ENCODE measurements around the gene PDXK. TPM values are rescaled to one million over a fixed set of nuclear protein-coding genes. Genes with fewer than 3 reads are reported as not detected.

PDXK gene
- total and polyA plus RNA-seq, 2 of the 13 experiments (the other 11 are each of a cell fraction or from before 2014, with no cell fraction given) = 114 to 184 TPM

GRCh38 chr21:43810505-43811261 lies 91.8 kb downstream of the PDXK start (continued):
- TF ChIP-seq PRDM15 (CRISPR knock-in tag; IDR thresholded peaks at IDR 0.05) = no peak
- TF ChIP-seq ZNF788 (CRISPR knock-in tag; IDR thresholded peaks at IDR 0.05; ENCODE audit: borderline replicate concordance) = peak; percentile 23; the same call in 1 of the 2 replicates
- TF ChIP-seq, protein P1, sequence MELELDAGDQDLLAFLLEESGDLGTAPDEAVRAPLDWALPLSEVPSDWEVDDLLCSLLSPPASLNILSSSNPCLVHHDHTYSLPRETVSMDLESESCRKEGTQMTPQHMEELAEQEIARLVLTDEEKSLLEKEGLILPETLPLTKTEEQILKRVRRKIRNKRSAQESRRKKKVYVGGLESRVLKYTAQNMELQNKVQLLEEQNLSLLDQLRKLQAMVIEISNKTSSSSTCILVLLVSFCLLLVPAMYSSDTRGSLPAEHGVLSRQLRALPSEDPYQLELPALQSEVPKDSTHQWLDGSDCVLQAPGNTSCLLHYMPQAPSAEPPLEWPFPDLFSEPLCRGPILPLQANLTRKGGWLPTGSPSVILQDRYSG (CRISPR knock-in tag; IDR thresholded peaks at IDR 0.05) = no peak
- TF ChIP-seq ZZZ3 (CRISPR knock-in tag; IDR thresholded peaks at IDR 0.05; ENCODE audit: borderline replicate concordance) = no peak
- TF ChIP-seq ZNF646 (CRISPR knock-in tag; IDR thresholded peaks at IDR 0.05) = no peak
- TF ChIP-seq GATA4 (IDR thresholded peaks at IDR 0.05; ENCODE audit: borderline replicate concordance, low read depth) = no peak
- TF ChIP-seq, protein P2, sequence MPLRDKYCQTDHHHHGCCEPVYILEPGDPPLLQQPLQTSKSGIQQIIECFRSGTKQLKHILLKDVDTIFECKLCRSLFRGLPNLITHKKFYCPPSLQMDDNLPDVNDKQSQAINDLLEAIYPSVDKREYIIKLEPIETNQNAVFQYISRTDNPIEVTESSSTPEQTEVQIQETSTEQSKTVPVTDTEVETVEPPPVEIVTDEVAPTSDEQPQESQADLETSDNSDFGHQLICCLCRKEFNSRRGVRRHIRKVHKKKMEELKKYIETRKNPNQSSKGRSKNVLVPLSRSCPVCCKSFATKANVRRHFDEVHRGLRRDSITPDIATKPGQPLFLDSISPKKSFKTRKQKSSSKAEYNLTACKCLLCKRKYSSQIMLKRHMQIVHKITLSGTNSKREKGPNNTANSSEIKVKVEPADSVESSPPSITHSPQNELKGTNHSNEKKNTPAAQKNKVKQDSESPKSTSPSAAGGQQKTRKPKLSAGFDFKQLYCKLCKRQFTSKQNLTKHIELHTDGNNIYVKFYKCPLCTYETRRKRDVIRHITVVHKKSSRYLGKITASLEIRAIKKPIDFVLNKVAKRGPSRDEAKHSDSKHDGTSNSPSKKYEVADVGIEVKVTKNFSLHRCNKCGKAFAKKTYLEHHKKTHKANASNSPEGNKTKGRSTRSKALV (CRISPR knock-in tag; IDR thresholded peaks at IDR 0.05) = no peak
- TF ChIP-seq ZSCAN31 (CRISPR knock-in tag; IDR thresholded peaks at IDR 0.05; ENCODE audit: low read depth) = no peak
- no peak for TF ChIP-seq MLX (CRISPR knock-in tag; IDR thresholded peaks at IDR 0.05)
- TF ChIP-seq ERF (CRISPR knock-in tag; IDR thresholded peaks at IDR 0.05) = peak; percentile 46; the same call in 1 of the 2 replicates
- TF ChIP-seq SOX13 (IDR thresholded peaks at IDR 0.05) = no peak
- TF ChIP-seq SOX13 (CRISPR knock-in tag; conservative IDR thresholded peaks at IDR 0.05 in 1 of 2, IDR thresholded peaks at IDR 0.05 in 1 of 2) = 0 out of 4 replicates have a peak, but pooled peaks of 1 of the 2 experiments have one; percentile 10
- TF ChIP-seq PHF8 (CRISPR knock-in tag; IDR thresholded peaks at IDR 0.05) = no peak
- no peak for TF ChIP-seq HOXA5 (CRISPR knock-in tag; IDR thresholded peaks at IDR 0.05)
- peak; percentile 51; the same call in 1 of the 2 replicates for TF ChIP-seq ZNF598 (CRISPR knock-in tag; IDR thresholded peaks at IDR 0.05; ENCODE audit: borderline replicate concordance)

Data from HepG2 (cell line).